ENCODE results near the gene TXLNG. TPM values are rescaled to one million over a fixed set of nuclear protein-coding genes. Genes with fewer than 3 reads are reported as not detected.

The TXLNG gene
- total and polyA plus RNA-seq, 8 donors: 4.7 to 11.3 (median 5.8) TPM

GRCh38 chrX:16856744-16857143 is 70.5 kb downstream of the TXLNG start:
- Histone ChIP-seq H3K27me3 (peaks cover 0 to 10% (median 0%) of the 10 kb centered on the region in 4 donors), H3K4me1 (no peaks in the 10 kb centered on the region), H3K9me3 (no peaks in the 10 kb centered on the region), H3K4me3 (no peak overlapping the region), H3K36me3 (peaks cover 0 to 4% (median 0%) of the 10 kb centered on the region in 3 donors), H3K27ac (no peak overlapping the region)
- TF ChIP-seq CTCF (IDR thresholded peaks at IDR 0.05): no peak
- no peak for DNase-seq
- peak; percentile 71 for FAIRE-seq
- ATAC-seq: no peak
- intact Hi-C loops (cut with DNase I): no loop called here

GRCh38 chrX:16862829-16863228 is 76.6 kb downstream of the TXLNG start:
- ATAC-seq (no peak), DNase-seq (no peak), FAIRE-seq (no peak)
- Histone ChIP-seq H3K27ac (no peak overlapping the region), H3K27me3 (peaks cover 0 to 23% (median 0%) of the 10 kb centered on the region in 4 donors), H3K4me1 (peaks cover 0 to 5% (median 0%) of the 10 kb centered on the region in 3 donors), H3K9me3 (no peaks in the 10 kb centered on the region), H3K4me3 (no peak overlapping the region), H3K36me3 (no peaks in the 10 kb centered on the region)
- TF ChIP-seq CTCF (IDR thresholded peaks at IDR 0.05): no peak
- WGBS, 2 donors: 82 to 93% methylated on average over 2 of the region's 2 CpGs
- intact Hi-C loops (cut with DNase I): no loop called here

- no peak for DNase-seq
- H3K36me3 ChIP-seq: no peaks in the 10 kb centered on the region
- FAIRE-seq: no peak
- intact Hi-C loops (cut with DNase I): no loop called here
- no peak overlapping the region for H3K4me3 ChIP-seq
- peaks cover 0 to 16% (median 0%) of the 10 kb centered on the region in 4 donors for H3K27me3 ChIP-seq
- H3K4me1 ChIP-seq: peaks cover 0 to 9% (median 0%) of the 10 kb centered on the region in 3 donors
- H3K9me3 ChIP-seq: no peaks in the 10 kb centered on the region
- TF ChIP-seq CTCF (IDR thresholded peaks at IDR 0.05): no peak
- H3K27ac ChIP-seq: no peak overlapping the region
- WGBS, 2 donors: 91 to 94% methylated on average over 6 of the region's 6 CpGs
- ATAC-seq: no peak
Measured at GRCh38 chrX:16867947-16868346, 81.7 kb downstream of the TXLNG start.

GRCh38 chrX:16868920-16869319 is 82.7 kb downstream of the TXLNG start:
- intact Hi-C loops (cut with DNase I): no loop called here
- no peak for FAIRE-seq
- TF ChIP-seq CTCF (IDR thresholded peaks at IDR 0.05): no peak
- Histone ChIP-seq H3K36me3 (no peaks in the 10 kb centered on the region), H3K9me3 (no peaks in the 10 kb centered on the region), H3K4me1 (peaks cover 0 to 9% (median 0%) of the 10 kb centered on the region in 3 donors), H3K27me3 (peaks cover 0 to 15% (median 0%) of the 10 kb centered on the region in 4 donors), H3K4me3 (peak overlapping the region in 3 of 4 donors; percentile 39 to 63 (median 50)), H3K27ac (peak overlapping the region in 1 of 4 donors; percentile 81)
- no peak for DNase-seq
- 5 to 34% methylated on average over 7 of the region's 7 CpGs for WGBS, 2 donors
- no peak for ATAC-seq

- TF ChIP-seq CTCF (IDR thresholded peaks at IDR 0.05): no peak
- Histone ChIP-seq H3K36me3 (no peaks in the 10 kb centered on the region), H3K27me3 (peaks cover 0 to 20% (median 0%) of the 10 kb centered on the region in 4 donors), H3K4me3 (peak overlapping the region; percentile 36 to 63 (median 44)), H3K27ac (peak overlapping the region; percentile 62 to 83 (median 78)), H3K4me1 (peaks cover 0 to 9% (median 0%) of the 10 kb centered on the region in 3 donors), H3K9me3 (no peaks in the 10 kb centered on the region)
- FAIRE-seq (no peak), DNase-seq (peak in 5 of 6 donors; percentile 14 to 73 (median 61)), ATAC-seq (peak; percentile 12 to 25 (median 16))
- 0 to 4% methylated on average over 30 to 86 of the region's 92 CpGs for WGBS, 2 donors
- intact Hi-C loops (cut with DNase I): no loop called here
Measured at GRCh38 chrX:16869393-16870094, 83.3 kb downstream of the TXLNG start.

Measured in pancreas (tissue), 10 donors.